ENCODE results near the gene RAB19. TPM values are rescaled to one million over a fixed set of nuclear protein-coding genes. Genes with fewer than 3 reads are reported as not detected.

RAB19 gene
- total and polyA plus RNA-seq, 2 of the 13 experiments (the other 11 are each of a cell fraction or from before 2014, with no cell fraction given) = 0.31 TPM; not detected in 1

- TF ChIP-seq, protein P1, sequence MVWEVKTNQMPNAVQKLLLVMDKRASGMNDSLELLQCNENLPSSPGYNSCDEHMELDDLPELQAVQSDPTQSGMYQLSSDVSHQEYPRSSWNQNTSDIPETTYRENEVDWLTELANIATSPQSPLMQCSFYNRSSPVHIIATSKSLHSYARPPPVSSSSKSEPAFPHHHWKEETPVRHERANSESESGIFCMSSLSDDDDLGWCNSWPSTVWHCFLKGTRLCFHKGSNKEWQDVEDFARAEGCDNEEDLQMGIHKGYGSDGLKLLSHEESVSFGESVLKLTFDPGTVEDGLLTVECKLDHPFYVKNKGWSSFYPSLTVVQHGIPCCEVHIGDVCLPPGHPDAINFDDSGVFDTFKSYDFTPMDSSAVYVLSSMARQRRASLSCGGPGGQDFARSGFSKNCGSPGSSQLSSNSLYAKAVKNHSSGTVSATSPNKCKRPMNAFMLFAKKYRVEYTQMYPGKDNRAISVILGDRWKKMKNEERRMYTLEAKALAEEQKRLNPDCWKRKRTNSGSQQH (CRISPR knock-in tag; IDR thresholded peaks at IDR 0.05; ENCODE audit: low read depth) = no peak
- TF ChIP-seq MYC (CRISPR knock-in tag; IDR thresholded peaks at IDR 0.05; ENCODE audit: borderline replicate concordance) = no peak
These were observed 39.0 kb upstream of the RAB19 start (continued) for GRCh38 chr7:140364819-140365218.

GRCh38 chr7:140367528-140367927 is 36.3 kb upstream of the RAB19 start:
- H3K79me2 ChIP-seq (ENCODE audit: insufficient read depth, low read length) = no peaks in the 10 kb centered on the region
- no peaks in the 10 kb centered on the region for H3K9me3 ChIP-seq (ENCODE audit: low read length)
- intact Hi-C loops (cut with micrococcal nuclease; ENCODE audit: unreplicated experiment) (no loop called here), in situ Hi-C loops (cut with HindIII; ENCODE audit: extremely low pct_ligation_motif_present, low pct_unique_long_range_greater_than_20kb) (no loop called here)
- DNase-seq (ENCODE audit: low spot score) (no peak), ATAC-seq (no peak), FAIRE-seq (no peak)
- no peak overlapping the region for H2AFZ ChIP-seq (ENCODE audit: low read length)
- CTCF ChIA-PET (ENCODE audit: low intra/inter-chr PET ratio, low total read pairs) = no interaction called here
- no peak overlapping the region for H3K4me2 ChIP-seq (ENCODE audit: low read depth, low read length)
- POLR2A ChIA-PET = no interaction called here
- peaks cover 0 to 1% of the 10 kb centered on the region in 2 experiments; a peak in 2 of 5 replicates for H3K36me3 ChIP-seq (replicated peaks in 1 of 2; ENCODE audit: control insufficient read depth in 1 of 2, insufficient read depth in 2 of 2, low read length in 2 of 2)
- H3K4me1 ChIP-seq (ENCODE audit: insufficient read depth, low read length) = no peaks in the 10 kb centered on the region
- H3K27ac ChIP-seq (ENCODE audit: extremely low read length, insufficient read depth, low read length) = no peak overlapping the region
- H4K20me1 ChIP-seq (ENCODE audit: insufficient read depth, low read length) = no peaks in the 10 kb centered on the region
- H3K9ac ChIP-seq (ENCODE audit: insufficient read depth, low read depth, low read length) = no peak overlapping the region
- no TSS peak for BruUV-seq (replicated peaks)
- H3K4me3 ChIP-seq (replicated peaks in 1 of 3; ENCODE audit: insufficient read depth in 1 of 3, low read depth in 2 of 3, low read length in 3 of 3) = no peak overlapping the region
- TF ChIP-seq PHB2 (IDR thresholded peaks at IDR 0.05; ENCODE audit: partially characterized antibody) (no peak), KDM3A (CRISPR knock-in tag; IDR thresholded peaks at IDR 0.05; ENCODE audit: low read depth) (no peak), ZNF18 (CRISPR knock-in tag; IDR thresholded peaks at IDR 0.05; ENCODE audit: insufficient replicate concordance) (no peak), MEIS1 (CRISPR knock-in tag; IDR thresholded peaks at IDR 0.05; ENCODE audit: borderline replicate concordance) (no peak)
- TF ChIP-seq, protein P2, sequence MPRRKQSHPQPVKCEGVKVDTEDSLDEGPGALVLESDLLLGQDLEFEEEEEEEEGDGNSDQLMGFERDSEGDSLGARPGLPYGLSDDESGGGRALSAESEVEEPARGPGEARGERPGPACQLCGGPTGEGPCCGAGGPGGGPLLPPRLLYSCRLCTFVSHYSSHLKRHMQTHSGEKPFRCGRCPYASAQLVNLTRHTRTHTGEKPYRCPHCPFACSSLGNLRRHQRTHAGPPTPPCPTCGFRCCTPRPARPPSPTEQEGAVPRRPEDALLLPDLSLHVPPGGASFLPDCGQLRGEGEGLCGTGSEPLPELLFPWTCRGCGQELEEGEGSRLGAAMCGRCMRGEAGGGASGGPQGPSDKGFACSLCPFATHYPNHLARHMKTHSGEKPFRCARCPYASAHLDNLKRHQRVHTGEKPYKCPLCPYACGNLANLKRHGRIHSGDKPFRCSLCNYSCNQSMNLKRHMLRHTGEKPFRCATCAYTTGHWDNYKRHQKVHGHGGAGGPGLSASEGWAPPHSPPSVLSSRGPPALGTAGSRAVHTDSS (CRISPR knock-in tag; conservative IDR thresholded peaks at IDR 0.05) = no peak
- no peaks in the 10 kb centered on the region; a peak in 1 of 5 replicates for H3K27me3 ChIP-seq (ENCODE audit: control insufficient read depth in 1 of 2, insufficient read depth in 2 of 2, low read length in 2 of 2)
- 89% methylated on average over 9 of the region's 9 CpGs for WGBS (ENCODE audit: low lambda C conversion rate)

All from HepG2 (cell line).